Putamen (tissue), 1 donor: Measurements from ENCODE around the gene GALNT9.
"Not testable (repeated sequence)": the region's sequence is repeated elsewhere in the genome, so short reads cannot be mapped to it uniquely, and the experiment has no call there.

Experiments used
- DNase-seq: peaks from one replicate; pipeline ENCODE4 v3.0.0-alpha.2; 2016; ENCODE audit warnings: low spot score

Gene GALNT9

DNA sequence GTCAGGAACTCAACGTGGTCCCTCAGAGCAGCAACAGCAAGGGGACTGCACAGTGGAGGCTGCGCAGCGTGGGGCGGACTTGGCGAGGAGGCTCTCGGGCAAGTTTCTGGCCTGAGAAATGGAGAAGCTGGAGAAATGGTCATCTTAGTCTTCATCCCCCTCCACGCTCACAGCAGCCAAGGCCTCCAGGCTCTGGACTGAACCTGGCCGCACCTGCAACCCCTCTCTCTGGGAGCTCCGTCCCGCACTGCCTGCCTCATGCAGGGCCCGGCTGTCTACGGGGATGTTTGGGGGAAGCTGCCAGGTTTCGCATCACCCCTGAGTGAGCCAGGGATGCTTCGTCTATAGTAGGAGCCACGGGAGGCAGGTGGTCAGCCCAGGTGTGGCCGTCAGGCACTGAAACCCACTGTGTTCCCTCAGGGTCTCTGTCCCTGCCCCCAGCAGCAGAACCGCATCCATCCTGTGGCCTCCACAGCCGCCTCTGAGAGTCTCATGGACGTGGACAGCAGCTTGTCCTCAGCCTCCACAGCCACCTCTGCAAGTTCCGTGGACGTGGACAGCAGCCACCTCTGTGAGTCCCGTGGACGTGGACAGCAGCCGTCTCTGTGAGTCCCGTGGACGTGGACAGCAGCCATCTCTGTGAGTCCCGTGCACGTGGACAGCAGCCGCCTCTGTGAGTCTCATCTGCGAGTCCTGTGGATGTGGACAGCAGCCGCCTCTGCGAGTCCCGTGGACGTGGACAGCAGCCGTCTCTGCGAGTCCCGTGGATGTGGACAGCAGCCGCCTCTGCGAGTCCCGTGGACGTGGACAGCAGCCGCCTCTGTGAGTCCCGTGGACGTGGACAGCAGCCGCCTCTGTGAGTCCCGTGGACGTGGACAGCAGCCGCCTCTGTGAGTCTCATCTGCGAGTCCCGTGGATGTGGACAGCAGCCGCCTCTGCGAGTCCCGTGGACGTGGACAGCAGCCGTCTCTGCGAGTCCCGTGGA, 29.1 kb upstream of the GALNT9 start:
- DNase-seq = not testable (repeated sequence)

DNA sequence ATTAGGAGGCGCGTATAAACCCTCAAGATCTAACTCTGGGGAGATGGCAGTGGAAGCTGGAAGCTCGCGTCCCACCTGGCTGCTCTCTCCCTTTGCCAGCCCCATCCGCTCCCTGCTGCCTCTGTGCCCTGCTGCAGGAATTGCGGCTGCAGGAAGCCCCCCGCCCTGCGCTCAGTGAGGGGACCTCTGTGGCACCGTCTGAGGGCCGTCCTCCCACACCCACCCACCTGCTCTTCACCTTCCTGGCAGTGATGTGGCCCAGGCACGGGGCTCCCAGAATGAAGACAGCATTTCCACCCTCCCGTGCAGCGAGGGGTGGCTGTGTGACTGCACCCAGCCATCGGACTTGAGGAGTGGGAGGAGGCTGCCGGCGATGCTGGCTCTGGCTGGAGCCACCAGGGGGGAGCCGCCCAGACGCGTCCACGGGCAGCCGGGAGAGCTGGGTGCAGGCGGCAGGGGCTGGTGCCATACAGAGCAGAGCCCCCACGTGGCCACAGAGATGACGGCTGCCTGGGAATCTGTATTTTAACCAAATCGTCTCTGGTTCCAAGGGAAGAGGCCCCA, 28.3 kb upstream of the GALNT9 start:
- DNase-seq = no peak

DNA sequence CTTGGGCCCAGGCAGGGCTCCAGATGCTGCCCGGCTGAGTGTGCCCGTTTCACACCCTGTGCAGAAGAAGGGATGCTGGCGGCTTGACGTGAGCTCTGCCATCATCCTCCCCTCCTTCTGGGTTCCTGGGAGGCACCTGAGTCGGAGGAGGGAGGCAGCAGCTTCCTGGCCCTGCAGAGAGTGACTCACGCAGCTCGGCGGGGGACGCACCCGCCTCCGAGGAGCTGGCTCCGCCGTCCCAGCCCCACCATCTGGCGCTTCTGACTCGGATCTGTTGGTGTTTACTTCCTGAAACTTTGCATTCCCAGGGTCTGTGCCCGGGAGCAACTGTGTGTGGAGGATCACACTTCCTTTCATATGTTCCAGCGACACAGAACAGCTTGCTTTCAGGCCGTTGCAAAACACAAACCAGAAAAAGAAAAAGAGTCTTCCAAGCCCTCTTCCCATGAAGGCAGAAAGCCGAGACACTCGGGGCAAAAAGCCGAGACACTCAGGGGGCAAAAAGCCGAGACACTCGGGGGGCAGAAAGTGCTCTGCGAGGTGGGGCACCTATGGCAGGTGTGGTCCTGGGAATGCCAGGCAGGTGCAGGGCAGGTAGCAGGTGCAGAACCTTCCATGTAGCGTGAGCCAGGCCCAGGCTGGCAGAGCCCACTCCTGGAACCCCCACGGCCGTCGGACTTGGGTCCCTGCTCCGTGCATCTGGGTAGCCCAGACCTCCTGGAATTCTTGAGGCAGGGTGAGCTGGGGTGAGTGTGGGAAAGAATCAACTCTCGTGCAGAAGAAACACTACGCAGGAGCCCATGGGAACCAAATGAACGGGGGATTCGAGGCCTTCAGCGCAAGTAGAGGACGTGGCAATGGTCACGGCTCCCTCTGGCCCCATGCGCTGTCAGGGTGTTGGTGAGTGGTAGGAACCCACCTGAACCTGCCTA, 27.6 kb upstream of the GALNT9 start:
- peak; percentile 52 for DNase-seq

DNA sequence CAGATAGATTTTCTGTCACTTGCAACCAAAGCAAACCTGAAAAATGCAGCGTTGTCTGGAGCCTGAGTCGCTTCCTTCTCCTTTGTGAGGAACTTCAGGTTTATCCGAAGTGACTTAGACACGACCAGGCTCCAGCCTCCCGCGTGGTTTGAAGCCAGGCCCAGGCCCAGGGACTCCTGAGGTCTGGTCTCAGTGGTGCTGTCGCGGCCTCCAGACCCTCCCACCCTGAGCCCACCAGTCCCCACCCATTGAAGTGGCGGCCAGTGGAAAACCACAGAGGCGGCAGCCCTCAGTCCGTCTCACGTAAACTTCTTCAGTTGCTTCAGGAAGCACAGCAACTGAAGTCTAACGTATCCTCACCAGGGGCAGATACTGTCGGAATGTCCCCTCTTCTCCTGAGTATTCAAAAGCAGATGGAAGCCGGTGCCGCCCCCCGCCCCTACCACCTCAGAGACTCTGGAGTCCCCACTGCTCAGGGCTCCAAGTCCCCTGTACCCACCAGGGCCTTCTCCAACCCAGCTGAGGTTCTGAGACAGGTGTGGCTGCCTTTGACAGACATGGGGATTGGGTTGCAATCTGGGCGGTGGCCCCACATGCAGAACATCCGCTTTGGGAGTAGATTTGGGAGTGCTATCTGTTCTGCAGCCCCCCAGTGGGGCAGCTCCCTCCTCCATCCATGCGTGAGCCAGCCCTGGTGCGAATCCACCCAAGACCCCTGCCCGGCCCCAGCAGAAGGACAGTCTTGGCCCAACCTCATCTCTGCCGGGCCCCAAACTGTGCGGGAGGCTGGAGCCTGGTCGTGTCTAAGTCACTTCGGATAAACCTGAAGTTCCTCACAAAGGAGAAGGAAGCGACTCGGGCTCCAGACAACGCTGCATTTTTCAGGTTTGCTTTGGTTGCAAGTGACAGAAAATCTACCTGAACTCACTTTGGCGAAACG, 26.6 kb upstream of the GALNT9 start:
- no peak for DNase-seq

DNA sequence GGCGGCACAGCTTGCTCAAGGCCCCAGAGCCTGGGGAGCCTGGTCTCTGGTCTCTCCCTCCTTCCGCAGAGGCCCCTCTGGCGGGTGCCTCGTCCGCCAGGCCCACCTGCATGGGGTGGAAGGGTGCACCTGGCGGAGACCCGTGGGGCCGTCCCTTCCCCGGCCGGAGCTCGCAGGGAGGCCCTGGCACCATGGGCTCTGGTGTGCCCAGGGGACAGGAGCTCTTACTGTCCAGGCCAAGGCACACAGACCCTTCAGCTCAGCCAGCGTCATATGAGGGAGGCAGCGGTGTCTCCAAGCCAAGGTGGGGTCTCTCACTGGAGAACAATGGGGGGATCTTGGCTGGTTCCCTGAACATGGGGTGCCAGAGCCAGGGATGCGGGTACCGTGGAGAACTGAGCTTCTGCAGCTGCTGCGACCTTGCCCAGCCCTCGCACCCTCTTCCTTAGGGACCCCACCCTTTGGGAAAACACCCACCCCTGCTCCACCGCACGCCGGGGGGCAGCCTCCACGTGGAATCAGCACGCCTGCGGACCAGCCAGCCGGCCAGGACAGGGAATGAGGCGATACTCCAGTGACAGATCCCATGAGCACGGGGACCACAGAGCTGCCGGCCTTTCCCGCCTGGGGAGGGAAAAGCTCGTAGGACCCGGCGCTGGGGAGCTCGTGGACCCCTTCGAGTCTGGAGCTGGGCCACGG, 25.7 kb upstream of the GALNT9 start:
- no peak for DNase-seq

DNA sequence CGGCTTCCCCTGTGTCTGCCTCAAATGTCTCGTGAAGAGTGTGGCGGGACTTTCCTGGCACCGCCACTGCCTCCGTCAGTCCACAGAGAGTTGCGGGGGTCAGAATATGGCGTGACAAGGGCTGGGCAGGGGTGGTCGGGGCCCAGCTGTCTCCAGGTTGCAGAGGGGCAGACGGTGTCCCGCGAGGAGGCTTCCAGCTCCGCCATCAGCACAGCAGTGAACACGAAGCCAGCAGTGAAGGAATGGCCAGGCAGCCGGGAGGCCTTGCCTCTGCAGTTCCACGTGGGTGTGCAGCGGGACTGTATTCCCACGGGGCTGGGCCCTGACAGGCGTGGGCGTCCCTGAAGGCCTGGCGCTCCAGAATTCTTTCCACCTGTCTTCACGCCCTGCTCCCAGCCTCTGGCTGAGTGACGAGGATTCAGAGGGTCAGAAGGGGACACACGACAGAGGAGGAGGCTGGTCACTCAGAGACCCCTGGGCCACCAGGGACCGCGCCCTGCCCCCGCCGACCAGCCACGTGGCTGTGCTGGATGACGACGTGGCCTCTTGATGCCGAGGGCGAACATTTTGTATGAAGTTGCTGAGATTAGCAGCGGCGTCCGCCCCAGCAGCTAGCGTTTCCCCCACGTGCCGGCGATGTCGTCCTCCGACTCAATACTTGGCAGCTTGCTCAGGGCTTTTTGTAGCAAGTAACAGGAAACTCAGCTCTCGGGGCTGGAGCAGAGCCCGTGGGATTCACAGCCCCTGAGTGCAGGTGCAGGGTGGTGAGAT, 25.0 kb upstream of the GALNT9 start:
- DNase-seq = no peak

DNA sequence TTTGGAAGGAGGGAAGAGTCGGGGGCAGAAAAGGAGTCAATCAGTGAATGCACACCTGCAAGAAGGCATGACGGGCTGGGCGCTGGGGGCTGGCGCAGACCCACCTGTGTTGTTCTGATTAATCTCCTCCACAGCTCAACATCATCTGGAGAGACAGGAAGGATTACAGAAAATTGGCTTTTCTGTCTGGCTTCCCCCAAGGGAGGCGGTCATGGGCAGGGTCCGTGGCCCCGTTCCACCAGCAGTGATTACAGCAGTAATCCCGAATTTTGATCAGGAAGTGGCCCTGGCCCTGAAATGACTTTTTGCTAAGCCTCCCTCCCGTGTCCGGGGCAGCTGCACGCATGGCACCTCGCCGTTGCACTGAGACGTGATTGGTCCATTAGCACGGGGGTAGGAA, 24.4 kb upstream of the GALNT9 start:
- no peak for DNase-seq

DNA sequence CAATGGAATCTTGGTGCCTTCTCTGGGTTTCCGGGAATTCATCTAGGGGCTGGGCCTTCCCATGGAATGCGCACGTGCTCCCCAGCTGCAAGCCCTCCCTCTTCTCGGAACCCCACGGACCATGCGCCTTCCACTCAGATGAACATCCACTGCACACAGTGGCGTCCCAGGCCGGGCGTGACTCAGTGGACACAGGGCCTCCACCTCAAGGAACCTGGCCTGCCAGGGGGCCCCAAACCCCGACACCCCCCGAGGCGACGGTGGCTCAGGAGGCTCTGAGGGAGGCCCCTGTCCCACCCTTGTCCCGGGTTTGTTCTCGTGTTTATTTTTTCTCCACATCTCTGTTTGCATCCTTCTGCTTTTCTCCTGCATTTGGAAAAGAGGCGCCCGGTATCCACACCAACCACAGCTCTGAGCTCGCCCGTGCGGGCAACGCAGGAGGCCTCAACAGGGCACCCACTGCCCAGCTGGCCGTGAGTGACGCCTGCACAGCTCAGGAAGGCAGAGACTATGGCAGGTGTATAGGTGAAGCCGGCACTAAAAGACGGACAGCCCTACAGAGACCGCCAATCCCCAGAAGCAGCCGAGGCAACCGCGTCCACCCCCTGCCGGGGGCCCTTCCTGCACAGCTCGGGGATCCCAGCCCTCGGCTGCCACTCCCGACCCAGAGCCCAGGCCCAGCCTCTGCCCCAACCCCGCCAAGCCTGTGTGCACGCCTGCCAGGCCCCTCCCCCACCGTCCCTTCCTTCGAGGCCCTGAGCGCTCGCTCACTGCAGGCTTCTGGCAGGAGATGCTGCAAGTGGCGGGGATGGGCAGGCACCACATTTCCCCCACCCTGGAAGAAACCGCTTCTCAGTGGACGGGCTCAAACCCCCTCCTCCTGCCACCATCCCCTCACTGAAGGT, 23.8 kb upstream of the GALNT9 start:
- DNase-seq = no peak

DNA sequence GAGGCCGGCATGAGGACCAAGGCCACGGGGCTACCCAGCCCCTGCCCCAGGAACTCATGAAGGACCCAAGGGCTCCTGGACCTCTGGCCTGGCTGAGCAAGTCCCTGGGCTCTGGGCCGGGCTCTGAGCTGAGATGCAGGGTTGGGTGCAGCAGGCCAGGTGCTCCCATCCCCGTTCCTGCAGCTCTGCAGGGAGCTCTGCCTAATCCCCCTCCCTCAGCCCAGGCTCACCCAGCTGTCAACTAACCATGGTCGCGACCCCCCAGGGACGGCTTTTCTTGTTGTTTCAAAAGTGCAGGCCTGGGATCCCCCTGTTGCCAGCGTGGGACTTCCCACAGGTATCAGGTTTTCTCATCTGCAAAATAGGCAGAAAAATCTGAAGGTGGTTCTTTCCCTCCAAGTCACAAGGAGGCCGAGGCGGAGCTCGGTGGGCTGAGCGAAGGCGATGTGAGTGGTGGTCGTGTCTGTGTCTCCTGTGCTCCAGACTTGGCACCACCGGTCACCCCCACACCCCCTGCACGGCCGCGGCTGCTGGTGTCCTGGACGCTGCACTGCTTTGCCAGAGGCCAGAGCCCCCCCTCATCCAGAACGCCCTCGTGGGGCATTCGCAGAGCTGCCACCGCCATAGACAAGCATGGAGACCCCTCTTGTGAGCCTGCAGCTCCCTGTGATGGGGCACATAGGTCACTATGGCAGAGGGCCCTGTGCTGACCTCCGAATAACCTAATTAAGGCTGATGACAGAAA, 22.5 kb upstream of the GALNT9 start:
- no peak for DNase-seq

DNA sequence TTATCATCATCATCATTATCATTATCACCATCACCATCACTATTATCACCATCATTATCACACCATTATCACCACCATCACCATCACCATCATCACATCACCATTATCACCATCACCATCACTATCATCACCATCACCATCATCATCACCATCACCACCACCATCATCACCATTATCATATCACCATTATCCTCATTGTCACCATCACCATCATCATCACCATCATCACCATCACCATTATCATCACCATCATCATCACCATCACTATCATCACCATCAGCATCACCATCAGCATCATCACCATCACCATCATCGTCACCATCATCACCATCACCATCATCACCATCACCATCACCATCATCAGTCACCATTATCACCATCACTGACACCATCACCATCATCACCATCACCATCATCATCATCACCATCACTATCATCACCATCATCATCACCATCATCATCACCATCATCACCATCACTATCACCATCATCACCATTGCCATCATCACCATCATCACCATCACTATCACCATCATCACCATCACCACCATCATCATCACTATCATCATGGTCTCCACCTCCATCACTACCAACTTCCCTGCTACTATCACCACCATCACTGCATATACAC, 20.2 kb upstream of the GALNT9 start:
- DNase-seq = no peak

DNA sequence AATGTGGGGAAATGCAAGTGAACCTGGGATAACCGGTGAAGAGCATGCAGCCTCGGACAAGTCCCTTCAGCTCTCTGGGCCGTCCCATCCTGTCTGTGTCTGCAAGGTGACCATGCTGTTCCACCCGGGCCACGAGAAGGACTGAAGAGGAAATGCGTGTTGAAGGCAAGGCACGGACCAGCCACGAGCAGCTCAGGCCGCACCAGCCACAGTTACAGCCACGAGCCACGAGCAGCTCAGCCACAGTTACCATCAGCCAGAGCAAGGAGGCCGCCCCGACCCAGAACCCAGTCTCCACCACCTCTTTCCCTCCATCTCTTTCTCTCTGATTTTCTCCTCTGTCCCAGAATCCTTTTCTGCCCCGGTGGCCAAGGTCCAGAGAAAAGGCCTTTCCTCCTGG, 18.8 kb upstream of the GALNT9 start:
- no peak for DNase-seq

DNA sequence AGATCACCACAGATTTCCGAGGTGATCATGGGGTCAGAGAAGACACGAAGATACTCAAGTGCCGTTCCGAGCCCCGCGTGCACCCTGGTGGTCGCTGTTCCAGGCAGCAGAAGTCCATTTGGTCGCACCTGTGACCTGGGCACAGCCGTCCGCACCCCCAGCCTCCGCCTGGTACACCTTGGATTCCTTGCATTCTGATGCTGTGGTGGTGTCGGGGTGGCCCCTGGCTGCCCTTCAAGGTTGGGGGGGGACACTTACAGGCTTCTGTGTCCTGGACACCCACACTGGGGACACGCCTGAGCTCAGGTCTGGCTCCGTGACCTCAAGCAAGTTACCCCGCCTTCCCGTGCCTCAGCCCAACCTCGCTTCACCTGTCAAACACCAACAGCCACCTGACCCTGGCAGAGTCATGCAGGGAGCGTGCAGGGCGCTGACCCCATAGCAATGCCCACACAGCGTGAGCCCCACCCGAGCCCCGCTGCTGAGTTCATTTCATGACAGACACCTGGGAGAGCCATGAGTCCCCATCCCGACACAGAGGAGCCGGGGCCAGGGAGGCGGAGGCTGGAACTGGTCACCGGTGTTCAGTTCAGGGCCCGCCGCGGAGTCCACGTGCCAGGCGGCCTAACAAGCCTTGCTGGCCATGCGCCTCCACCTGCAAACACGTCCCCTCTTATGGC, 17.9 kb upstream of the GALNT9 start:
- no peak for DNase-seq

DNA sequence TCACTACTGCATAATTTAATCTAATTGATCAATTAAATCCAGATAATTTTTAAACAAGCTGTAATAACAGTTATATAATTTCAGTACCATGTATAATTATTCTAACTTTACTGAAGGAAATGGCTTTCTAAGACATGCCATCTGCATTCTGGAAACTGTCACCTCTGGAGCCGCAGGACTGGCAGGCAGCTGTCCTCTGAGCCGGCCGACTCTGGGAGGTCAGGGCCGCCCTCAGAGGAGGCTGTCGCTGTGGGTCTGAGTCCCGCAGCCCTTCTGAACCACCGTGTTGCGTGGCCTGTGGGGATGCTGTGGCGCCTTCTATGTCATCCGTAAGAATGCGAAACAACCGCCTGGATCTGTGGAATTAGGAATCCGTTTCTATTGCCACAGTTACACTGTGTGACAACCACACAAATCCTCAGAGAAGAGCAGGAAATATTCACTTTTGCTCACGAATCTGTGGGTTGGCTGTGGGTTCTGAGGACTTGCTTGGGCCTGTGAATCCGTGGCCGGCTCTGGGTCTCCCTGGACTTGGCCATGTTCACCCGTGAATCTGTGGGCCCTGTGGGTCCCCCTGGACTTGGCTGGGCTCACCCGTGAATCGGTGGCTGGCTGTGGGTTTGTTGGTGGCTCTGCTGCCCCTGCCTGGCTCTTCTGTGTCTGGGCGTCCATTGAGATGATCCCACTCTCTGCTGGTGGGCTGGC, 17.2 kb upstream of the GALNT9 start:
- DNase-seq = no peak

DNA sequence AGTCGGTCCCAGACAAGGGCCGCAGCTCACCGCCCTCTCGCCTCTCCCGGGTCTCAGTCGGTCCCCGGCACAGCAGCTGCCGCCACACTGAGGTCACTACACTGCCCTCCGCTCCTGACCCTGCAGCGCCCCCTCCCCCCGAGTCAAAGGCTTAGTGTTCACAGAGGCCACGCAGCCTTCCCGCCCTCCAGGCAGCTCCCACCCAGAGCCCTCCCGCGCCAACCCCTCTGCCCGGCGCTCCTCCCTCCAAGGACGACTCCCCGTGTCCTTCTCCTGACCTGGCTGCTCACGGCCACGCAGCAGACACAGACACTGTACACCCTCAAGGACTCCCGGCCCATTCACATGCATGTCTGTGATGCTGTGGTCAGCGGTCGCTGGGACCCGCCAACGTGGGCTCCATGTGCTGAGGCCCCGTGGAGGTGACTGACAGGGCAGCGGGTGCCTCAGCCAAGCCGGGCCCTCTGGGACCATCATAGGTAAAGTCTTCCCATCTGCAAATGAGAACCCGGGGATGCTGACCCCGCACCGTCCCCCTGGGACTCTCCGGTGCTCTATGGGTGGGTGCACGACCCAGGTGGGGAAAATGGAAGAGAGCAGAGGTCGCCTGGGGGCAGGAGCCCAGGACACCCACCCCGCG, 16.3 kb upstream of the GALNT9 start:
- no peak for DNase-seq

DNA sequence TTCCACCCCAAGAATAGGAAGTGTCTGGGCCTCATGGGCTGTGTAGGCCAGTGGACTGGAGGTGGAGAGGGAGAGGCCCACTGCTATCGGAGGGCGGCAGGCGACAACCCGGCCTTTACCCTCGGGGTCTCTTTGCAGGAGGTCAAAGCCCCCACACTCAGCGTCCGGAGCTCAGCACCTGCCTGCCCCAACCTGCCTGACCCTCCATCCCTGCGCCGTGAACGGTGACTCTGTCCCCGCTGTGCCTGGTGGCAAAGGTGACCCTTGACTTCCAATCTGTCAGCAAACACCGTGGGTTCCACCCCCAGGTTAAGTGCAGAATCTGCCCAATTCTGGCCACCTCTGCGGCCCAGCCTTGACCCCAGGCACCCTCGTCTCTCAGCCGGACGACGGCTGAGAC, 15.7 kb upstream of the GALNT9 start:
- no peak for DNase-seq

DNA sequence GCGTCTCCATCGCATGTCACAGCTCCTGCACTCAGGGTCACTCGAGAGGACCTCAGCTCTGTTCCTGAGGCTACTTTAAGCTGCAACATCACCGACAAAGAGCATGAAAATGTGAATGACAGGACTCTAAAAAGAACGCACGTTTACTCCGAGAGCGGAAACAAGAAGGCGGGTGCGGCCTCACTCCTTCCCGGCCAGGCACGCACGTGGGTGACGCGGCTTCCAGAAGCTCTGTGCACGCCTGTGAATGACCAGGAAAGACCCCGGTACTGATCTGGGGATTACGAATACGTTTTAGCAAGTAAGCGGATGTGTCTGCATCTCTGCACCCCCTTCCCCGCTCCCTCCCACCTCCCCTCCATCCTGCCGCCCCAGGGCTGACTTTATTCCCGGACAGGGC, 15.2 kb upstream of the GALNT9 start:
- DNase-seq = no peak
